Epithelial cell of esophagus (primary cell): ENCODE measurements around the gene ZMIZ1.

Experiments
- DNase-seq: peaks from one replicate; pipeline ENCODE4 v3.0.0; 2010; ENCODE audit warnings: low read depth
- H3K4me3 ChIP-seq: 2 replicates; pipeline ENCODE4 v1.5.1; 2011; ENCODE audit warnings: mild to moderate bottlenecking, low read length, control low read depth
- TF ChIP-seq, protein P1 (sequence below): IDR thresholded peaks from 2 replicates; pipeline ENCODE4 v1.5.1; 2011; ENCODE audit warnings: low read depth, mild to moderate bottlenecking, low read length, control low read depth, inconsistent platforms; ENCODE audit not compliant: insufficient read depth; ENCODE audit errors: missing control alignments

Gene ZMIZ1

DNA sequence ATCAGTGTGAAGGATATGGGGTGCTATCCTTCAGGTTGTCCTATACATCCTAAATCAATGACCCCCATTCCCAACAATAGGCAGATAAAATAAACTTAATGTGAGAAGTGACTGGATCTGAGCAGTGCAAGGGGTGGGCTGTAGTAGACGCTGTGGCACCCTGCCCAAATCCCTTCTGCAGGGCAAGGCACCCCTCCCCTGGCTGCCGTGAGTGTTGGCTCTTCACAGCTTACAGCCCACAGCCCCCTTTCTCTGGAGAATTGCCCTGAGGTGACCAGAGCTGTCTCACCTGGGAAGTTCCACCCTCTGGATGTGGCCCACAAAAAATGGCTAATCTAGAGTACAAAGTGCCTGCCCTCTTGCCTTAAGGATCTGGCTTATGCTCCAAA lies 252.7 kb downstream of the ZMIZ1 start:
- no peak for DNase-seq
- no peak overlapping the region for H3K4me3 ChIP-seq
- TF ChIP-seq, protein P1, sequence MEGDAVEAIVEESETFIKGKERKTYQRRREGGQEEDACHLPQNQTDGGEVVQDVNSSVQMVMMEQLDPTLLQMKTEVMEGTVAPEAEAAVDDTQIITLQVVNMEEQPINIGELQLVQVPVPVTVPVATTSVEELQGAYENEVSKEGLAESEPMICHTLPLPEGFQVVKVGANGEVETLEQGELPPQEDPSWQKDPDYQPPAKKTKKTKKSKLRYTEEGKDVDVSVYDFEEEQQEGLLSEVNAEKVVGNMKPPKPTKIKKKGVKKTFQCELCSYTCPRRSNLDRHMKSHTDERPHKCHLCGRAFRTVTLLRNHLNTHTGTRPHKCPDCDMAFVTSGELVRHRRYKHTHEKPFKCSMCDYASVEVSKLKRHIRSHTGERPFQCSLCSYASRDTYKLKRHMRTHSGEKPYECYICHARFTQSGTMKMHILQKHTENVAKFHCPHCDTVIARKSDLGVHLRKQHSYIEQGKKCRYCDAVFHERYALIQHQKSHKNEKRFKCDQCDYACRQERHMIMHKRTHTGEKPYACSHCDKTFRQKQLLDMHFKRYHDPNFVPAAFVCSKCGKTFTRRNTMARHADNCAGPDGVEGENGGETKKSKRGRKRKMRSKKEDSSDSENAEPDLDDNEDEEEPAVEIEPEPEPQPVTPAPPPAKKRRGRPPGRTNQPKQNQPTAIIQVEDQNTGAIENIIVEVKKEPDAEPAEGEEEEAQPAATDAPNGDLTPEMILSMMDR = no peak

DNA sequence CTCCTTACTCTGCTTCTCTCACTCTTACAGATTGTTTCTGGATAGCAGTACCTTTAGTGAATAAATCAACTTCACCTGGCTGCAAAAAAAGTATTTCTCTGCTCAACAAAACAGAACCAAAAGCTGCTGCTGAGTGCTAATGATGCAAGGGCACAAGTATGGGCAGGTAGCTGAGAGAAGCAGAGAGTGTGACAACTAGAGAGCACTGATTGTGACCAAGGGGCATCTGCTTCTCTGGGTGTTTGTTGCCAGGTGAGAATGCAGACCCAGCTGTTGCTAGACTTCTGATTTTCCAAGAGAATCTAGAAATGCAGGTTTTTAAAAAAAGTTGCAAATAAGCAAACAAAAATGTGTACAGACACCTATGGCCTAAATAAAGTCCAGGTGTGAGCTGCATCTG lies 253.2 kb downstream of the ZMIZ1 start:
- TF ChIP-seq, protein P1 = no peak
- peak; percentile 67 for DNase-seq
- H3K4me3 ChIP-seq = no peak overlapping the region

DNA sequence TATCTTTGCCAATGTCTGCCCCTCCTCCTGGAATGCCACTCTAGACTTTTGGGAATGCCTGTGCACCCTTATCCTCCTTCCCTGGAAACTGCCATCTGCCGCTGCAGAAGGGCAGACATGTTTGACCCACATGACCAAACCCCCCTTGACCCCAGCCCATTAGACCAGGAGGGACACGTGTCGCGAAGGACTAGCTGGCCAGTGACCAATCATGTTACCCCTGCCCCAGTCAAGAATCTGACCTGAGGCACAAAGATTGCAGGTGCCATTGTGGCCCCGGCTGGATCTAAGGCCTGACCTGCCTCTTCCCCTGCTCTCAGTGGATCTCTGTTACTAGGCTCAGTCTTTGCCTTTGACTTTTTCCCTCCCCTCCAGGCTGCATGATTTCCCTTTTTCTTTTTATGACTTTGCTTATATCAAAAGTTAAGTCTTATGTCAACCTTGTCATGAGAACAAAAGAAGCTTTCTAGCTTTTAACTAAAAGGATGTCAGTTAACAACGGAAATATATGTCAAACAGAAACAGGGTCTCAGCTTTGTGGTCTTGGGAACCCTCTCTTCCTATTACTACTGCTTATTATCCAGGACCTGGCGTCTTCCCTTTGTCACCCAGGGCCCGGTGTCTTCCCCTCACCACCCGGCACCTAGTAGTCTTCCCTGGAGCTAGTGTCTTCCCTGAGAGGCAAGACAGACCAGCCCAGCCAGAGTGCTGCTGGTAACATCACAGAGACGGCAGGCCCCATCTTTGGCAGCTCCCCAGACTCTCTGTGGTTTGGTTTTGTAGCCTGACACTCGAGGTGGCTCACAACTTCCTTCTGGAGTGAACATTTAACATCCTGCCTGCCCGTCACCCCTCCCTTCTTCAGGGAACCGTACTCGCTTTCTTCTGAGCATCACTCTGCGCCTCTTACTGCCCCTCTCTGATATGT lies 254.1 kb downstream of the ZMIZ1 start:
- TF ChIP-seq, protein P1 = no peak
- DNase-seq = peak; percentile 64
- no peak overlapping the region for H3K4me3 ChIP-seq

DNA sequence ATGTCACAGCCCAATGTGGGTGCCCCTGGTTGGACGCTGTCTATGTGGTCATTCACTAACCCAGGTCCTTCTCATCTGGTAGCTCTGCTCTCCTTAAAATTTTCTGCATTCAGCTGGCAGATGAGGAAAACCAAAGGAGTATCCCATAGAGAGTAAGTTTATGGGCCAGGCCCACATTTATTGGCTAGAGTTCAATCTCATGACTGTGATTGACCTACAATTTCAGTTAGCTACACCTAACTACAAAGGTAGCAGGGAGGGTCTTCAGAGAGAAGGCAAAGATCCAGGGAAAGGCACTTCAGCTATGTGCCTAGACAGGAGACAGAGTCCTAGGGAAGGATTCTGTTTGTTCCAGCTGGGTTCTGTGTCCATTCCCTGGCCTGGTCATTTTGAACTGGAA lies 254.8 kb downstream of the ZMIZ1 start:
- no peak for DNase-seq
- TF ChIP-seq, protein P1 = no peak
- no peak overlapping the region for H3K4me3 ChIP-seq

DNA sequence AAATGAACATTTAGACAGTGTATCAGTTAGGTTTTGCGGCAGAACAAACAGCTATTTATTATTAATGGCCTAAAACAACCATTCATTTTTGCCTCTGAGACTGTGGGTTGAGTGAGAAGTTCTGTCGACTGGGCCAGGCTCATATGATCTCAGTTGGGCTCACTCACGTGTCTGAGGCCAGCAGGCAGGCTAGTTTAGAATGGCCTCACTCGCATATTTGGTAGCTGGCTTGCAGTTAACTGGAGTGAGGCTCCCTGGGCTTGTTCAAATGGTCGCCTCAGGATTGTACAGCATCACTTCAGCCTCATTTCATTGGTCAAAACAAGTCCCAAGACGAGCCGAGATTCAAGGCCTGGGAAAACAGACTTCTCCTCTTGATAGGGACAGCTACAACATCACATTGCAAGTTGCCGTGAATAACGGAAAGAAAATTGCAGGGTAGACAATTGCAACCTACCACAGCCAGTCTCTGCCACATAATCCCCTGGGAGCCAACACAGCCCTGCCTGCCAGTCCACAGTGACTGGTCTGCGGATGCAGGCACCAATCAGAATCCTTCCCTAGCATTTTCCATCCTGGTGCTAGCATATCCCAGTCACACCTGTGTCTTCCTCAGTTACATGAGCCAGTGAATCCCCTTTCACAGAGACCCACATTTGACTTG lies 255.4 kb downstream of the ZMIZ1 start:
- TF ChIP-seq, protein P1 = no peak
- DNase-seq = no peak
- no peak overlapping the region for H3K4me3 ChIP-seq

DNA sequence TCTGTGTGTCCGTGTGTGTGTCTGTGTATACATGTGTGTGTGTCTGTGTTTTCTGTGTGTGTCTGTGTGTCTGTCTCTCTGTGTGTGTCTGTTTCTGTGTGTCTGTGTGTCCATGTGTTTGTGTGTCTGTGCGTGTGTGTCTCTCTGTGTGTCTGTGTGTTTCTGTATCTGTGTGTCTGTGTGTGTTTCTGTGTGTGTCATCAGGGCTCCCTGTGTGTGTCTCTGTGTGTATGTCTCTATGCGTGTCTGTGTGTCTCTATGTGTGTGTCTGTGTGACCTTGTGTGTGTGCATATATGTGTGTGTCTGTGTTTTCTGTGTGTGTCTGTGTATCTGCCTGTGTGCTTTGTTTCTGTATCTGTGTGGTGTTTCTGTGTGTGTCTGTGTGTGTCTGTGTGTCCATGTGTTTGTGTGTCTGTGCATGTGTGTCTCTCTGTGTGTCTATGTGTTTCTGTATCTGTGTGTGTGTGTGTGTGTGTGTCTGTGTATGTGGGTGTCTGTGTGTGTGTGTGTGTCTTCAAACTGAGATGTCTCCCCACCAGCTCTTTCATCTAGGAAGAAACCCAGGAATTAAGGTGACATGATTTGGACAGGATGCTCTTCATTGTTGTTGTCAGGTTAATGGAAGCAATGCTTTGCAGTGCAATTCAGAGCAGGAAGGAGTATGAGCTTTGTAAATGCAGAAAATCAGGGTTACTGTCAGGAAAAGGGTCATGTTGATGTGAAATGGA lies 257.8 kb downstream of the ZMIZ1 start:
- TF ChIP-seq, protein P1 = no peak
- H3K4me3 ChIP-seq = no peak overlapping the region
- DNase-seq = no peak
